ENCODE data around the gene KRT6A.

- TF ChIP-seq CTCF (optimal IDR thresholded peaks at IDR 0.05 in 1 of 3, IDR thresholded peaks at IDR 0.05 in 1 of 3, conservative IDR thresholded peaks at IDR 0.05 in 1 of 3; ENCODE audit: extremely low read depth in 1 of 3, insufficient read depth in 2 of 3, low read length in 3 of 3) (no peak), EZH2 (IDR thresholded peaks at IDR 0.05; ENCODE audit: low read length) (no peak)
These were observed 44.0 kb upstream of the KRT6A start for GRCh38 chr12:52537101-52537500.

Measured in keratinocyte (primary cell).